A673 (cell line): ENCODE results near the gene MINDY3.

Experiments
- CTCF ChIP-seq: fragments of 300-800, 200-600 bp; sonication (generic); conservative IDR thresholded peaks from 2 replicates; pipeline ENCODE4 v1.5.1; 2017; ENCODE audit warnings: low read depth, mild to moderate bottlenecking, antibody characterized with exemption, low read length, moderate library complexity, mixed read lengths
- EZH2 ChIP-seq: fragments of 200-600 bp; sonication (generic); IDR thresholded peaks from 2 replicates; pipeline ENCODE4 v1.6.1; 2017; ENCODE audit warnings: borderline replicate concordance, low read depth, mild to moderate bottlenecking, mixed read lengths, antibody characterized with exemption, low read length; ENCODE audit not compliant: poor library complexity, severe bottlenecking

GRCh38 chr10:15735763-15736162 is 124.5 kb downstream of the MINDY3 start:
- no peak for TF ChIP-seq CTCF
- TF ChIP-seq EZH2: no peak
